Stomach smooth muscle (tissue), 2 donors: ENCODE measurements around the gene ZBED4.

Experiments
- H3K27ac ChIP-seq: one replicate; pipeline ENCODE4 v1.7.0; 2013; ENCODE audit warnings: mild to moderate bottlenecking, low read length, inconsistent platforms
- H3K27me3 ChIP-seq, 2 donors: one replicate each; pipeline ENCODE4 v1.7.0; 2013; ENCODE audit warnings: low read length in 2 of 2; ENCODE audit not compliant: insufficient read depth in 2 of 2, control insufficient read depth in 1 of 2
- H3K36me3 ChIP-seq, 2 donors: one replicate each; pipeline ENCODE4 v1.7.0; 2013; ENCODE audit warnings: low read length in 2 of 2; ENCODE audit not compliant: control insufficient read depth in 2 of 2, insufficient read depth in 2 of 2
- H3K4me1 ChIP-seq: one replicate; pipeline ENCODE4 v1.7.0; 2013; ENCODE audit warnings: low read length; ENCODE audit not compliant: control insufficient read depth, insufficient read depth
- H3K4me3 ChIP-seq, 2 donors: one replicate each; pipeline ENCODE4 v1.7.0; 2013; ENCODE audit warnings: low read length in 2 of 2
- H3K9ac ChIP-seq, 2 donors: one replicate each; pipeline ENCODE4 v1.7.0; 2013; ENCODE audit warnings: low read length in 2 of 2, mild to moderate bottlenecking in 1 of 2
- H3K9me3 ChIP-seq, 2 donors: one replicate each; pipeline ENCODE4 v1.7.0; 2013; ENCODE audit warnings: low read length in 2 of 2; ENCODE audit not compliant: control insufficient read depth in 2 of 2
- donor health status: healthy.
- donor health status: Pancreatic carcinoma.

The ZBED4 gene

DNA sequence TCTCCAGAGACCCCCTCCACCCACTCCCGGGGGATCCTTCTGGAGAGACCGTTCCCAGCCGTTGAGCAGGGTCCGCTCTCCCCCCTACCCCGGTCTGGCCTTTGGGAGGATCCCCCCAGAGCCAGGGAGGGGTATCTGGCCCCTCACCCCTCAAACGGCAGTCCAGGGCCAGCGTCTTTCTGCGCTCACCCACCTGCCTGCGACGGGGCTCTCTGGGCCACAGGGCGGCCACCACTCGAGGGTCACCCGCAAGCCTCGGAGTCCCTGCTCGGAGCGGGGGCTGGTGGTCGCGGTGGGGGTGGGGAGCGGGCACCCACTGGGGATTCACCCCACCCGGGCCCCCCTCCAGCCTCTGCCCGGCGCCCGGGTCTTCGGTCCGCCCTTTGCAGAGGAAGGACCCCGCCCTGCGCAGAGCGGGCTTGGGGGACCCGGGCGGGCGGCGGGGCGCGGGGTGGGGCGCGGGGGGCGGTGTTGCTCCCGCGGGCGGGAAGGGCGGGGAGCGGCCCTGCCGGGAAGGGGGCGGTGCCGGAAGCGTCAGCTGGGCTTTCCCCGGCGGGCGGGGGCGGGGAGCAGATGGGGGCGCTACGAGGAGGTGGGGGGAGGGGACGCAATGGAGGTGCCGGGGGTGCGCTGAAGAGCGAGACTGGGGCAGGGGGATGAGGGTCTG, 81.4 kb downstream of the ZBED4 start:
- Histone ChIP-seq H3K4me3 (peak overlapping the region in 1 of 2 donors; percentile 35), H3K9ac (peak overlapping the region in 1 of 2 donors; percentile 44), H3K4me1 (peaks cover 44% of the 10 kb centered on the region), H3K27me3 (no peaks in the 10 kb centered on the region), H3K9me3 (no peaks in the 10 kb centered on the region), H3K36me3 (no peaks in the 10 kb centered on the region), H3K27ac (peak overlapping the region; percentile 76)

DNA sequence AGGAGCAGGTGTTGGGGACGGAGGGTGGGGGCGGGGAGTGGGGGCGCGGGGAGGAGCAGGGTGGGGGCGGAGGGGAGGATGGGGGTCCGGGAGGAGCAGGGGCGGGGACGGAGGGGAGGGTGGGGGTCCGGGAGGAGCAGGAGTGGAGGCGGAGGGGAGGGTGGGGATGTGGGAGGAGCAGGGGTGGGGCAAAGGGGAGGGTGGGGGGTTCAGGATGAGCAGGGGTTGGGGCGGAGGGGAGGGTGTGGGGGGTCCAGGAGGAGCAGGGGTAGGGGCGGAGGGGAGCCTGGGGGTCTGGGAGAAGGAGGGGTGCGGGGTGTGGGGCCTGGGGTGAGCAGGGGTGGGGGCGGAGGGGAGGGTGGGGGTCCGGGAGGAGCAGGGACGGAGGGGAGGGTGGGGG, 81.9 kb downstream of the ZBED4 start:
- Histone ChIP-seq H3K9me3 (no peaks in the 10 kb centered on the region), H3K4me1 (peaks cover 40% of the 10 kb centered on the region), H3K9ac (no peak overlapping the region), H3K4me3 (no peak overlapping the region), H3K36me3 (no peaks in the 10 kb centered on the region), H3K27ac (no peak overlapping the region), H3K27me3 (no peaks in the 10 kb centered on the region)

DNA sequence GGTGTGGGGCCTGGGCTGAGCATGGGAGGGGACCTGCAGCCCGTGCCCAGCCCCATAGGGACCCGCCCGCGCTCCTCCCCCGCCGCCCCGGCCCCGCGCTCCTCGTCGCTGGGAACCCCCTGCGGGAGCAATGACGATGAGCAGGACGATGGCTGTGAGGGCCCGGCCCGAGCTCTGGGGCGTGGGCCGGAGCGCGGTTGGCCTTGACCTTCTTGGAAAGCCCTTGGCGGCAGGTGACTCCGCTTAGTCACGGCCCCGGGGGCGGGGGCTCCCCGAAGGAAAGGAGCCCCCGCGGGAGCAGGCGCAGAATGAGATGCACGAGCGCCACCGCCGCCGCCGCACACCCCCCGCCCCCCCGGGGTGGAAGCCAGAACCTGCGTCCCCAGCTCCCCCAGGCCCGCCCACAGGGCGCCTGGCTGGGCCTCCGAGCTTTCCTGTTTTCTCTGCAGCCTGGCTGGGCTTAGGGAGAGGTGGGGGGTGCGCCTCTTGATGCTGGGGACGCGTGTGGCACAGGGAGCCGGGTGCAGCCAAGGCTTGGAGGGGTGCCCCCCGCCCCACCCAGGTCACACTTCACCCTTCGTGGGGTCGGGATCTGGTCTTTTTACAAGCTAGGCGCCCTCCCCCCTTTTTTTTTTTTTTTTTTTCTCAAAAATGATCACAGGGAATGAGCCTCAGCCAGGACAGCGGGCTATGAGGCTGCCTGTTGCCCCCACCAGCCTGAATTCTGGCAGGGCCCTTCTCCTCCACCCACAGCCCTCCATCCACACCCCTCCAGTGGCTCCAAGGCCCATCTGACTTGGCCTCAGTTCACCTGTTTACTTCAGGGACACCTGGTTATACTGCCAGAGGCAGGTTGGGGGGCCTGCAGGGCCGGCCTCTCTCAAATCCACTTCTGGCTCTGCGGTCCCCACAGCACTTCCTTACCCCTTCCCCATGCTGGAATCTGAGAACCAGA, 82.7 kb downstream of the ZBED4 start:
- peaks cover 37% of the 10 kb centered on the region for H3K4me1 ChIP-seq
- no peak overlapping the region for H3K27ac ChIP-seq
- peak overlapping the region; percentile 19 to 57 for H3K4me3 ChIP-seq
- H3K9me3 ChIP-seq, result no peaks in the 10 kb centered on the region
- H3K27me3 ChIP-seq, result no peaks in the 10 kb centered on the region
- H3K9ac ChIP-seq, result peak overlapping the region; percentile 29 to 55
- no peaks in the 10 kb centered on the region for H3K36me3 ChIP-seq

DNA sequence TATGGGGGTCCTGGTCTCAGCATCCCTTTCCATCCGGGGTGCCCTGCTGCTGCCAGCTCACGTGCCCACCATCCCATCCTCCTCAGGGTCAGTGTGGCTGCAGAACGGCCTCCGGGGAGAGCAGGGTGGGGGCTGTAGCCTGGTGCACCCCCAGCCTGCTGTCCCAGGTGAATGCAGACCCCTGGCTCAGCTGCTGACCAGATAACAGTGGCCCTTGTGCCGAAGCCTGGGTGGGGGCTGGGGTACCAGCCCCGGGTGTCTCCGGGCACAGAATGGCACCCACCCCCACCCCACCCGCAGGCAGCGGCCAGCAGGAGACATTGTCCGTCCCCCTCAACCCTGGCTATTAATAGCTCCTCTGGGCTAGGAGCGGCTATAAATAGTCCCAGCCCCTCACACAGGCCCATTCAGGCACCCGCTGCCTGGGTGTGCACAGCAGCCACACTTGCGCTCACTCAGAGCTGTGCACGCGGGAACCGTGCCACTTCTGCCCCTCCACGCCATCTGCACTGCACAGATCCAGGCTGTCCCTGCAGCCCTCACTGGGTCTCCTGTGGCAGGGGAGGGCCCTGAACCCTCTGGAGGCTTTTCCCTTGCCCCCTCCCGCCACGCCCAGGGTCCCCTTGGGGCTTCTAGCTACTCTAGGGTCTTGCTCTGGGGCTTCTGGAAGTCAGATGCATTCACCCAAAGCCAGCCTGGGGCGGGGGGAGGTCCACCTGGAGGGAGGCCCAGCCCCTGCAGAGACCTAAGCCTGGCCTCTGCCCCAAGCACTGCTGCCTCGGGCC, 83.5 kb downstream of the ZBED4 start:
- no peaks in the 10 kb centered on the region for H3K36me3 ChIP-seq
- peaks cover 37% of the 10 kb centered on the region for H3K4me1 ChIP-seq
- H3K27ac ChIP-seq, result no peak overlapping the region
- H3K9me3 ChIP-seq, result no peaks in the 10 kb centered on the region
- H3K4me3 ChIP-seq, result peak overlapping the region in 1 of 2 donors; percentile 57
- H3K9ac ChIP-seq, result peak overlapping the region; percentile 29 to 55
- H3K27me3 ChIP-seq, result no peaks in the 10 kb centered on the region

DNA sequence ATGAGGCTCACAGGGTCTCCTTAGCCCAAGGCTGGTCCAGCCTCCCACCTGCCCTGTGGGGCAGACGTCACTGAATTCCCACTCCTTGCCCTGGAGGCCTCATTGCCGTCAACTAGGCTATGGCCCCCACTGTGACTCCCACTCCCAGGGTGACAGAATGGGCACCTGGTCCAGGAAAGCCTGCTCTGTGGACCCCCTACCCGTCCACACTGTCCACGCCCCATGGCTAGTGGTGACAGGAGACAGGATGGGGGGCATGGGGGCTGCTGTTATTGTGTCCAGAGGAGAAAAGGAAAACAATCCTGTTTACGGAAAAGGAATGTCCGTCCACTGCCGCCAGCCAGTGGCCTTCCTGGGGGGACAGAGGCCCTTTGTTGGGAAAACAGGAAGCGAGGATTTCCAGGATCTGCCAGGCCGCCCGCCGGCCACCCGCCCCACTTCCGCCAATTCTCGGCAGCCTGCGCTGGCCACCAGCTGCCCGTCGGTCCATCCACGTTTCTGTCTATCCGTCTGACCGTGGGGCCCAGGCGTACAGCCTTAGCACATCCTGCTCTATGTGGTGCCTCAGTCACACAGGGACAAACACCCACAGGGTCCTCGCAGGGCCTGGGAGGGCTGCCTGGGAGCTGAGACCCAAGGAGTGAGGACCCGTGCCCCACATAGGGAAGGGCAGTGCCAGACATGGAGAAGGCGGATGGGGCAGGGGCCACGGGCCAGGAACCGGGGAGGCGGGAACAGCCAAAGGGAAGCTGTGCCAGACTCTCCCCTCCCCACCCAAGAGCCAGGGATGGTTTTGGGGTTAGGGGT, 84.3 kb downstream of the ZBED4 start:
- Histone ChIP-seq H3K9ac (no peak overlapping the region), H3K4me1 (peaks cover 37% of the 10 kb centered on the region), H3K27me3 (no peaks in the 10 kb centered on the region), H3K36me3 (no peaks in the 10 kb centered on the region), H3K27ac (no peak overlapping the region), H3K4me3 (peak overlapping the region in 1 of 2 donors; percentile 57), H3K9me3 (no peaks in the 10 kb centered on the region)

DNA sequence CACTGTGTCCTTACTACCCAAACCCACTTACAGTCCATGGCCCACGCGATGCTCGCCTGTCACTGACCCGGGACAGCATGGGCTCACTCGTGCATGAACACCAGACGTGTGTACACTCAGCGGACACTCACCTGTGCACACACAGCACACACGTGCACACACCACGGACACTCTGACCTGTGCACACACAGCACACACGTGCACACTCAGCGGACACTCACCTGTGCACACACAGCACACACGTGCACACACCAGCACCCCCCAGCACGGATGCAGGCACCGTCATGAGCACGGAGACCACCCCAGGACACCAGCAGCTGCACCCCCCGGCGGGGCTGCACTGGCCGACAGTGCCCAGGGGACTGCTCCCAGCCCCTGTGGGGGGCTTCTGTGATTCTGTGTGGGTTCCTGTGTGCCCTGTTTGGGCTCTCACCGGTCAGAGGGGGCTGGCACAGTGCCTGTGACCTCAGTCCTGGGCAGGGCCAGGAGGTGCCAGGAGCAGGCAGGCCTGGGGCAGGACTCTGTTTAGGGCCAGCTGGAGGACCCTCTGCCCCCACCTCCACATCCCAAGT, 85.0 kb downstream of the ZBED4 start:
- H3K27me3 ChIP-seq, result no peaks in the 10 kb centered on the region
- H3K4me1 ChIP-seq, result peaks cover 32% of the 10 kb centered on the region
- no peak overlapping the region for H3K4me3 ChIP-seq
- H3K9me3 ChIP-seq, result no peaks in the 10 kb centered on the region
- no peaks in the 10 kb centered on the region for H3K36me3 ChIP-seq
- no peak overlapping the region for H3K9ac ChIP-seq
- no peak overlapping the region for H3K27ac ChIP-seq
